ENCODE measurements around the gene CENPB. TPM values are rescaled to one million over a fixed set of nuclear protein-coding genes. Genes with fewer than 3 reads are reported as not detected.

Gene CENPB
- total and polyA plus RNA-seq, 7 donors, result 52.7 to 99.9 (median 73.4) TPM

DNA sequence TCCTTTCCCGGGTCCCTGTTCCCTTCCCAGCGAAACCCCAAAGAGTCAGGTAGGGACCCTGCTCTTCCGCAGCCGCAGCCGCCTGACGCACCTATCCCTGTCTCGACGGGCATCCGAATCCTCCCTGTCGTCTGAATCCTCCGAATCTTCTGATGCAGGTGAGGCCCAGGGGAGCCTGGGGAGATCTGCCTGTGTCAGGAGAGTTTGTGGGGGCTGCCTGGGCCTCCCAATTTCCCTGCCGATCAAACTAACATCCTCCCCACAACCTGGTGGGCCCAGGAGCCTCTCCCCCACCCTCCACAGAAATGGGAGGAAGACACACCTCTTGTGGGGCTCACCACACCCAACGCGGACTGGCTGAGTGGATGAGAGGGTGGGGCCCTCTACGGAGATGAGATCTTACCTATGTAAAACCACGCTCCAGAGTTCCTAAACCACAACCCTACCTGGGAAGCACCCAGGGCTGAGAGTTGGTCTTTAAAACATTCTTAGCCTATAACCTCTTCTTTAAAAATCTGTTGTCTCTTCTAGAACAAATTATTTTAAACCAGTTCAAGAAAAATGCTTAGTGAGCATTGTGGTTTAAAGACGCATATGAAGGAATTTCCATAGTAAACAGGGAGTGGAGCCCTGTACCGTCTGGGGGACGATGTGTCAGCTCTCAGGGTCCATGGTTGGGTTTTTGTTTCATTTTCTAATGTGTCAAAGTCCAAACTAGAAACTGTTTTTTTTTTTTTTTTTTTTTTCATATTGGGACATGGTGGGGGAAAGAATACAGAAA lies 11.2 kb upstream of the CENPB start:
- Histone ChIP-seq H3K27ac (peak overlapping the region; percentile 47 to 99 (median 98)), H3K4me3 (peak overlapping the region in 3 of 4 donors; percentile 68 to 79 (median 72)), H3K36me3 (peaks cover 7 to 42% (median 30%) of the 10 kb centered on the region in 4 donors), H3K4me1 (peaks cover 0 to 50% (median 44%) of the 10 kb centered on the region in 4 donors), H3K9me3 (no peaks in the 10 kb centered on the region), H3K27me3 (no peaks in the 10 kb centered on the region)
- no peak for DNase-seq
- TF ChIP-seq POLR2A (IDR thresholded peaks at IDR 0.05) (no peak), POLR2AphosphoS5 (IDR thresholded peaks at IDR 0.05) (no peak), EP300 (IDR thresholded peaks at IDR 0.05) (no peak)
- TF ChIP-seq, protein P1, sequence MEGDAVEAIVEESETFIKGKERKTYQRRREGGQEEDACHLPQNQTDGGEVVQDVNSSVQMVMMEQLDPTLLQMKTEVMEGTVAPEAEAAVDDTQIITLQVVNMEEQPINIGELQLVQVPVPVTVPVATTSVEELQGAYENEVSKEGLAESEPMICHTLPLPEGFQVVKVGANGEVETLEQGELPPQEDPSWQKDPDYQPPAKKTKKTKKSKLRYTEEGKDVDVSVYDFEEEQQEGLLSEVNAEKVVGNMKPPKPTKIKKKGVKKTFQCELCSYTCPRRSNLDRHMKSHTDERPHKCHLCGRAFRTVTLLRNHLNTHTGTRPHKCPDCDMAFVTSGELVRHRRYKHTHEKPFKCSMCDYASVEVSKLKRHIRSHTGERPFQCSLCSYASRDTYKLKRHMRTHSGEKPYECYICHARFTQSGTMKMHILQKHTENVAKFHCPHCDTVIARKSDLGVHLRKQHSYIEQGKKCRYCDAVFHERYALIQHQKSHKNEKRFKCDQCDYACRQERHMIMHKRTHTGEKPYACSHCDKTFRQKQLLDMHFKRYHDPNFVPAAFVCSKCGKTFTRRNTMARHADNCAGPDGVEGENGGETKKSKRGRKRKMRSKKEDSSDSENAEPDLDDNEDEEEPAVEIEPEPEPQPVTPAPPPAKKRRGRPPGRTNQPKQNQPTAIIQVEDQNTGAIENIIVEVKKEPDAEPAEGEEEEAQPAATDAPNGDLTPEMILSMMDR (IDR thresholded peaks at IDR 0.05), result no peak
- intact Hi-C loops (cut with DNase I), result loop anchor here (2.0 kb wide), 1 partner anchor 13 kb away; no protein-coding TSS in a partner anchor
- 46 to 53% methylated on average over 19 of the region's 19 CpGs for WGBS, 2 donors

DNA sequence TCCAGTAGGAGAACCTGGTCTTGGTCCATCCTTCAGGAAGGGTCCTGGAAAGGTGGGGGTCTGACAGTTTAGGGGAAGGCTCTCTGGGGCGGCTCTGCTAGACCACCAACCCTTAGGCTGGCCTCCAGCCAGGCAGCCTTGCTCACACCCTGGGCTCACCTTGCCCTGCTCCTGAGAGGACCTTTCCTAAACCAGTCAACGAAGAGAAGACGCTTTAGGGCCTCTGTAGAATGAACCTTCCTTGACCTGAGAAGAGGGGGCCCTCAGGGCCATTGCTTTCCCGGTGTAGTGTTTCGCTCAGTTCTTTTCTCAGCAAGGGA lies 10.6 kb upstream of the CENPB start:
- H3K4me3 ChIP-seq, result peak overlapping the region; percentile 44 to 79 (median 70)
- peaks cover 0 to 50% (median 44%) of the 10 kb centered on the region in 4 donors for H3K4me1 ChIP-seq

DNA sequence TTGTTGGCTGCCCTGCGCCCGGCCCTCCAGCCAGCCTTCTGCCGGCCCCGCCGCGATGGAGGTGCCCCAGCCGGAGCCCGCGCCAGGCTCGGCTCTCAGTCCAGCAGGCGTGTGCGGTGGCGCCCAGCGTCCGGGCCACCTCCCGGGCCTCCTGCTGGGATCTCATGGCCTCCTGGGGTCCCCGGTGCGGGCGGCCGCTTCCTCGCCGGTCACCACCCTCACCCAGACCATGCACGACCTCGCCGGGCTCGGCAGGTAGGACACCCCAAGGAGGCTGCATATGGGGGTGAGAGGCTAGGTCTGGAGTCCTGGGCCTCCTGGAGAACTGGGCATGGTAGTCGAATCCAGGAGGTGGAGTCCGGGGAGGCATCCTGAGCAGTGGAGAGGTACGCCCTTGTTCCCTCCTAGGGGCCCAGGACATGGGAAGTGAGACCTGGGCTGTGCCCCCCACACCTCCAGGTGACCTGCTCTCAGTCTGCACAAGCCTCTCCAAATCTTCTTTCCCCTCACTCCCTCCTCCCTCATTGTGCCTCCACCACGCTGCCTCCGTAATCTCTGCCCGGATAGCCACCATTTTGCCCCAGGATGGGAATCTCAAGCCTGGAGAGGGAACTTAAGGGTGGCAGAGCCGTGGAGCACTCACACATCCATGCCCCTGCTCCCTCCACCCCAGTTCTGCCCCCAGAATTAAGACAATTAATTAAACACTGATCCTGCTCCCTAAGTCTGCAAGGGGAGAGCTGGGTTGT lies 10.1 kb upstream of the CENPB start:
- H3K27ac ChIP-seq, result peak overlapping the region; percentile 96 to 99 (median 98)
- WGBS, 2 donors, result 13 to 16% methylated on average over 33 of the region's 33 CpGs
- H3K4me1 ChIP-seq, result peaks cover 0 to 50% (median 44%) of the 10 kb centered on the region in 4 donors

More for the DNA sequence above, 10.6 kb upstream of the CENPB start:
- no peaks in the 10 kb centered on the region for H3K27me3 ChIP-seq
- peak overlapping the region; percentile 96 to 99 (median 98) for H3K27ac ChIP-seq
- H3K36me3 ChIP-seq, result peaks cover 7 to 36% (median 24%) of the 10 kb centered on the region in 4 donors
- intact Hi-C loops (cut with DNase I), result loop anchor here (2.0 kb wide), 1 partner anchor 14 kb away; no protein-coding TSS in a partner anchor
- 77 to 83% methylated on average over 5 of the region's 5 CpGs for WGBS, 2 donors
- DNase-seq, result no peak
- no peaks in the 10 kb centered on the region for H3K9me3 ChIP-seq
- TF ChIP-seq, protein P1 (IDR thresholded peaks at IDR 0.05), result no peak
- TF ChIP-seq POLR2AphosphoS5 (IDR thresholded peaks at IDR 0.05) (no peak), EP300 (IDR thresholded peaks at IDR 0.05) (no peak), POLR2A (IDR thresholded peaks at IDR 0.05) (no peak)

More for the DNA sequence above, 10.1 kb upstream of the CENPB start:
- no peak for DNase-seq
- no peaks in the 10 kb centered on the region for H3K27me3 ChIP-seq
- intact Hi-C loops (cut with DNase I), result loop anchor here (1.0 to 2.0 kb wide), 2 partner anchors 9 to 14 kb away; no protein-coding TSS in a partner anchor
- TF ChIP-seq EP300 (IDR thresholded peaks at IDR 0.05) (no peak), POLR2A (IDR thresholded peaks at IDR 0.05) (no peak), POLR2AphosphoS5 (IDR thresholded peaks at IDR 0.05) (no peak)
- TF ChIP-seq, protein P1 (IDR thresholded peaks at IDR 0.05), result no peak
- H3K4me3 ChIP-seq, result peak overlapping the region; percentile 44 to 79 (median 70)
- no peaks in the 10 kb centered on the region for H3K9me3 ChIP-seq
- peaks cover 2 to 31% (median 19%) of the 10 kb centered on the region in 4 donors for H3K36me3 ChIP-seq
